Measurements from ENCODE around the gene TLK1. TPM values are rescaled to one million over a fixed set of nuclear protein-coding genes. Genes with fewer than 3 reads are reported as not detected.

The TLK1 gene
- total and polyA plus RNA-seq, 9 donors: 15.9 to 77.4 (median 61.7) TPM

- H3K4me1 ChIP-seq (ENCODE audit: insufficient read depth): peaks cover 1% of the 10 kb centered on the region
- no peaks in the 10 kb centered on the region for H3K27me3 ChIP-seq
- intact Hi-C loops (cut with DNase I): no loop called here
- no peak overlapping the region for H3K27ac ChIP-seq
- TF ChIP-seq, protein P1, sequence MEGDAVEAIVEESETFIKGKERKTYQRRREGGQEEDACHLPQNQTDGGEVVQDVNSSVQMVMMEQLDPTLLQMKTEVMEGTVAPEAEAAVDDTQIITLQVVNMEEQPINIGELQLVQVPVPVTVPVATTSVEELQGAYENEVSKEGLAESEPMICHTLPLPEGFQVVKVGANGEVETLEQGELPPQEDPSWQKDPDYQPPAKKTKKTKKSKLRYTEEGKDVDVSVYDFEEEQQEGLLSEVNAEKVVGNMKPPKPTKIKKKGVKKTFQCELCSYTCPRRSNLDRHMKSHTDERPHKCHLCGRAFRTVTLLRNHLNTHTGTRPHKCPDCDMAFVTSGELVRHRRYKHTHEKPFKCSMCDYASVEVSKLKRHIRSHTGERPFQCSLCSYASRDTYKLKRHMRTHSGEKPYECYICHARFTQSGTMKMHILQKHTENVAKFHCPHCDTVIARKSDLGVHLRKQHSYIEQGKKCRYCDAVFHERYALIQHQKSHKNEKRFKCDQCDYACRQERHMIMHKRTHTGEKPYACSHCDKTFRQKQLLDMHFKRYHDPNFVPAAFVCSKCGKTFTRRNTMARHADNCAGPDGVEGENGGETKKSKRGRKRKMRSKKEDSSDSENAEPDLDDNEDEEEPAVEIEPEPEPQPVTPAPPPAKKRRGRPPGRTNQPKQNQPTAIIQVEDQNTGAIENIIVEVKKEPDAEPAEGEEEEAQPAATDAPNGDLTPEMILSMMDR (IDR thresholded peaks at IDR 0.05): no peak
- TF ChIP-seq POLR2A (IDR thresholded peaks at IDR 0.05): no peak
- H3K9me3 ChIP-seq: no peaks in the 10 kb centered on the region
- no peaks in the 10 kb centered on the region for H3K36me3 ChIP-seq
- WGBS, 3 donors: 98 to 99% (median 98%) methylated on average over 5 of the region's 5 CpGs
- no peak overlapping the region for H3K4me3 ChIP-seq
- no peak for DNase-seq
Measured at GRCh38 chr2:171072164-171072563, 88.5 kb downstream of the TLK1 start.

- WGBS, 3 donors: 78 to 87% (median 81%) methylated on average over 8 of the region's 8 CpGs
Measured at GRCh38 chr2:171069286-171069956, 91.3 kb downstream of the TLK1 start.

DNA sequence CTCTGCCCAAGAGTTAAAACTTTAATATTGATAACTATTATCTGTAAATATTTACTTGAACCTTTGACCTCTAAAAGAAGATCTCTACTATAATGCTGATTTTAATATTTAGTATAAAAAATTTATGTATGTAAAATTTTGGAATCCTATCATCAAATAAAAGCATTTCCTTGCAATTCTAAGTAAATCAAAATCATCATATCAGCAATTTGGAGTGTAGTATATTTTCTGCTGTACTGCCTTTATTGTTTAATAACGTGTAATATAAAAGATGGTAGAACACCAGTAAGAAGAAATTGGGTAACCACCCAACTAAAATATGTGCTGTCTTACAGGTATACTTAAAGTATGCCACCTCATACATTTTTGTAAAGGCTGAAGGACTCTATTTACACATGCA is 94.6 kb downstream of the TLK1 start:
- H3K4me1 ChIP-seq (ENCODE audit: insufficient read depth): peaks cover 1% of the 10 kb centered on the region
- H3K27ac ChIP-seq: no peak overlapping the region
- DNase-seq: no peak
- WGBS, 3 donors: 90 to 93% (median 92%) methylated on average over 1 of the region's 1 CpG
- intact Hi-C loops (cut with DNase I): no loop called here
- TF ChIP-seq, protein P1 (IDR thresholded peaks at IDR 0.05): no peak
- TF ChIP-seq EP300 (IDR thresholded peaks at IDR 0.05): no peak
- H3K4me3 ChIP-seq: no peak overlapping the region
- H3K27me3 ChIP-seq: no peaks in the 10 kb centered on the region
- no peaks in the 10 kb centered on the region for H3K9me3 ChIP-seq
- no peaks in the 10 kb centered on the region for H3K36me3 ChIP-seq

More at GRCh38 chr2:171069286-171069956, 91.3 kb downstream of the TLK1 start:
- TF ChIP-seq EP300 (IDR thresholded peaks at IDR 0.05) (no peak), POLR2A (IDR thresholded peaks at IDR 0.05) (no peak)
- TF ChIP-seq, protein P1 (IDR thresholded peaks at IDR 0.05): no peak
- no peaks in the 10 kb centered on the region for H3K27me3 ChIP-seq
- intact Hi-C loops (cut with DNase I): no loop called here
- H3K9me3 ChIP-seq: no peaks in the 10 kb centered on the region
- H3K4me3 ChIP-seq: no peak overlapping the region
- peaks cover 1% of the 10 kb centered on the region for H3K4me1 ChIP-seq (ENCODE audit: insufficient read depth)
- DNase-seq: no peak
- H3K36me3 ChIP-seq: no peaks in the 10 kb centered on the region
- no peak overlapping the region for H3K27ac ChIP-seq

- Histone ChIP-seq H3K27ac (no peak overlapping the region), H3K4me3 (no peak overlapping the region), H3K27me3 (no peaks in the 10 kb centered on the region), H3K4me1 (ENCODE audit: insufficient read depth) (no peaks in the 10 kb centered on the region), H3K9me3 (no peaks in the 10 kb centered on the region), H3K36me3 (no peaks in the 10 kb centered on the region)
- no peak for TF ChIP-seq POLR2A (IDR thresholded peaks at IDR 0.05)
- TF ChIP-seq EP300 (IDR thresholded peaks at IDR 0.05): no peak
- TF ChIP-seq, protein P1 (IDR thresholded peaks at IDR 0.05): no peak
- intact Hi-C loops (cut with DNase I): no loop called here
- WGBS, 3 donors: 12 to 33% (median 13%) methylated on average over 2 of the region's 2 CpGs
- DNase-seq: no peak
Measured at GRCh38 chr2:171057575-171057974, 103.1 kb downstream of the TLK1 start.
